HG03521 (cell line): ENCODE data around the gene TMEM165.
"Not testable (repeated sequence)": the region's sequence is repeated elsewhere in the genome, so short reads cannot be mapped to it uniquely, and the experiment has no call there.

Source experiments
- ATAC-seq: cut with Tn5 transposase; IDR thresholded peaks from one replicate; pipeline ENCODE4 v1.9.1; 2021; ENCODE audit warnings: mild to moderate bottlenecking, moderate library complexity; ENCODE audit not compliant: unreplicated experiment

TMEM165 gene

DNA sequence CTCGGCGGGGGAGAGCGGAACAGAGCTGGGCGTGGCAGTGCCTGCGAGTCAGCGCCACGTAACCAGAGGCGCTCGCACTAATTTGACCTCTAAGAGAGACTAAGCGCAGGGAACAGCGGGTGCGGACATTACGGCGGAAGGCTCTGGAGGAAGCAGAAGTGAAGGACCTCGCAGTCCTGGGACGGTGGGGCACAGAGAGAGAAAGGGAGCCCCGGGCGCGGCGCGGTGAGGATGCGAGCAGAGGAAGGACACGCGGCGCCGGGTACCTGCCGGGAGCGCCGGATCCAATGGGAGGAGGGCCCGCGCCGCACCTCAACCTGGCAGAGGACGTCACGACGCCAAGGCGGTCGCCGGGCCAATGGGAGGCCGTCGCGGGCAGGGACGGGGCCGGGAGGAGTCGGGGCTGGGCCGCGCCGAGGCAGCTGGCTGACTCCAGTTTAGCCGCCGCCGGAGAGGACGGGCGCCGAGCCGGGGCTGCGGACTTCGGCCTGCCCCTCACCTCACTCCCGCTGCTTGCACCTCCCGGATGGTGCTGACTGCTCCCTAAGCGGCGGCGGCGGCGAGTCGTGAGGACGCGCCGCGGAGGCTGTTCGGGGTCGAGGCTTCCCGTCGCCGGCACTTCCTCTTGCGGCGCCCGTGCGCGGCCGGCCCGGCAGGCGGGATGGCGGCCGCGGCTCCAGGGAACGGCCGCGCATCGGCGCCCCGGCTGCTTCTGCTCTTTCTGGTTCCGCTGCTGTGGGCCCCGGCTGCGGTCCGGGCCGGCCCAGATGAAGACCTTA lies at the start of gene TMEM165:
Gene TMEM165, plus strand, starts transcription at position 429 of the 779 bp plus-strand sequence. Its CDS starts 233 bp downstream, at position 662.
- ATAC-seq = peak; percentile 91

- ATAC-seq = peak; percentile 92
Measured at GRCh38 chr4:55345980-55346850, 49.5 kb upstream of the TMEM165 start, which contains the start of gene SRD5A3. Gene SRD5A3, plus strand, starts transcription at chr4:55346242. Its CDS starts 95 bp downstream, at chr4:55346337.

DNA sequence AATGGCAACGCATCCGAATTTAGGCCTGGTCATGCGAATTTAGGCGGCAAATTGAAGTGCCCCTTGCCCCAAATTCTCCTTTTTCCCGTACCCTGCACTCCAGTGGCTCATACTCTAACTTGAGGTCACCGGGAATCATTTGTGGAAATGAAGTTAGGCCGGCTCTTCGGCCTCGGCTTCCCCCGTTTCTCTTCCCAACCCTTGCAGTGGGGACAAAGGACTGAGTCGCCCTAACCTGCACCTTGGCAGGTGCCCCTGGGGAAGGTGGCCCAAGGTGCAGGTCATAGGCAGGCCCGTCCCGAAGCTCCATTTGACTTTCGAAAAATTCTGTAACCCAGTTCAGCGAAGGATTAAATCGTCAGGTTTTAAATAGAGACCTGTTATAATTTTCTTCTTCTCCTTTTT lies 48.9 kb upstream of the TMEM165 start:
- no peak for ATAC-seq

DNA sequence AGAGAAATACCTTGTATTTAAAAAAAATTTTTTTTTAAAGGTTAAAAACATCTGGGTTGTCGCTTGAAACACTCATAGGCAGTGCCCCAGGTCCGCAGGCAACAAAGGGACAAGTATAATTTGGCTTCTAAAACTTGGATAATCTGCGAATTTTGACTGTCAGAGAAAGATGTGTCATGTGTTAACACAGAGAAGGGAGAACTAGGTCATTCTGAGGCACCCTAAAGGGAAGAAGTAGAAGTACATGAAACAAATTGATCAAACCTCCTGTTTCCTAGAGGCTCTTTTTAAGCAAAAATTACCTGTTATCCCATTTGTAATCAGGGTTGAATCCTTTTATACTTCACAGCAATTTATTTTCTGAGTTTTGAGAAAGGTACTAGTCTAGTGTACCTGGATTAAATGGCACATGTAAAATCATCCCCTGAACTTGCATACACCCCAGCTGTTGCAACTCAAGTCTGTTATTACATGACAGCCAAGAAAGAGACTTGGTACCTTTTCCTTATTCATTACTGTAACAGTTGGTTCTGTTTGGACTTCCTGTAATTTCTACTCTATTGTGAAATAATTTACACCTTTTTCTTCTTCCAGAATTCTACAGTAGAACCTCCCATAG lies 48.0 kb upstream of the TMEM165 start:
- ATAC-seq = no peak

- no peak for ATAC-seq
Measured at GRCh38 chr4:55348466-55348865, 47.3 kb upstream of the TMEM165 start.

DNA sequence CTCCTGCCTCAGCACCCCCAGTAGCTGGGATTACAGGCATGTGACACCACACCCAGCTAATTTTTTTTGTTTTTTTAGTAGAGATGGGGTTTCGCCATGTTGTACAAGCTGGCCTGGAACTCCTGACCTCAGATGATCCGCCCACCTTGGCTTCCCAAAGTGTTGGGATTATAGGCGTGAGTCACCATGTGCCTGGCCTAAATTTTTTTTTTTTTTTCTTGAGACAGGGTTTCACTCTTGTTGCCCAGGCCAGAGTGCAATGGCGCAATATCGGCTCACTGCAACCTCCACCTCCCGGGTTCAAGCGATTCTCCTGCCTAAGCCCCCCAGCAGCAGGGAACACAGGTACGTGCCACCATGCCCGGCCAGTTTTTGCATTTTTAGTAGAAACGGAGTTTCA lies 44.9 kb upstream of the TMEM165 start:
- not testable (repeated sequence) for ATAC-seq

DNA sequence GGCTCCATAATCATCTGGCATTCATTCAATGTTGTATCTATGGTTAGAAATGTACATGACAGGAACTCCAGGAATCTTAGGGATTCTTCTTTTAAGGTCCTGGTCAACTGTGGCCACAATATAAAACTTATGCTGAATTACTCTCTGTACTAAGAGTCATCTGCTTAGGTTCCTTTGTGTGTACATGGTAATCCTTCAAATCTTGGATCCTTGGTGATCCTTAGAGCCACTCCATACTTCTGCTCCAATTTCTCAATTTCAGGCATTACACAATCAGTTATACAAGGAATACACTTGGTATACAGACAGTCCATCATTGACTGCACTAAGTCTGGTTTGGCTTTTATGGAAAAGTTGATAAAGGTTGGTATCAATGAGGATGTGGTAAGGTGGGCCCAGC lies 43.9 kb upstream of the TMEM165 start:
- ATAC-seq = no peak

DNA sequence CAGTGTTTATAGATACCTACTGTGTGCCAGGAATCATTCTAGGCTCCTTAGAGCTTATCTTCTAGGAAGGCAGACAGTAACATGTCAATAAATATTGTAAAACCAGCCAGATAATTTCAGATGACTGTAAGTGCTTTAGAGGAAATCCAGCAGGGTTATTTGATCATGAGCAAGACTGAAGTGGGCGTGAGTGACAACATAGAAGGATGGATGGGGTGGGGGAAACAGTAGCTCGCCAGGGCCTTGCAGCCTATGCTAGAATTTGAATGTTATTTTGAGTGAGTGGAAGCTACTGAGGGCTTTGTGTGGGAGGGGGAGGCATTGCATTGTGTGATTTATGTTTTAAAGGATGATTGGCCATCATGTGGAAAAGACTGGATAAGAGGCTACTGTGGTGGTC lies 43.0 kb upstream of the TMEM165 start:
- ATAC-seq = no peak

DNA sequence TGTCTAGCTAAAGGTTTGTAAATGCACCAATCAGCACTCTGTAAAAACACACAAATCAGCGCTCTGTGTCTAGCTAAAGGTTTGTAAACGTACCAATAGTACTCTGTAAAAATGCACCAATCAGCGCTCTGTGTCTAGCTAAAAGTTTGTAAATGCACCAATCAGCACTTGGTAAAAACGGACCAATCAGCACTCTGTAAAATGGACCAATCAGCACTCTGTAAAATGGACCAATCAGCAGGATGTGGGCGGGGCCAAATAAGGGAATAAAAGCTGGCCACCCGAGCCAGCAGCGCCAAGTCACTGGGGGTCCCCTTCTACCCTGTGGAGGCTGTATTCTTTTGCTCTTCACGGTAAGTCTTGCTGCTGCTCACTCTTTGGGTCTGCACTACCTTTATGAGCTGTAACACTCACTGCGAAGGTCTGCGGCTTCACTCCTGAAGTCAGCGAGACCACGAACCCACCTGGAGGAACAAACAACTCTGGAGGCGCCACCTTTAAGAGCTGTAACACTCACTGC lies 42.5 kb upstream of the TMEM165 start:
- ATAC-seq = not testable (repeated sequence)

GRCh38 chr4:55354648-55355047 lies 41.1 kb upstream of the TMEM165 start:
- no peak for ATAC-seq

GRCh38 chr4:55355555-55355954 lies 40.2 kb upstream of the TMEM165 start:
- no peak for ATAC-seq

- no peak for ATAC-seq
Measured at GRCh38 chr4:55356991-55357461, 38.7 kb upstream of the TMEM165 start.

- ATAC-seq = no peak
Measured at GRCh38 chr4:55358246-55358645, 37.5 kb upstream of the TMEM165 start.

DNA sequence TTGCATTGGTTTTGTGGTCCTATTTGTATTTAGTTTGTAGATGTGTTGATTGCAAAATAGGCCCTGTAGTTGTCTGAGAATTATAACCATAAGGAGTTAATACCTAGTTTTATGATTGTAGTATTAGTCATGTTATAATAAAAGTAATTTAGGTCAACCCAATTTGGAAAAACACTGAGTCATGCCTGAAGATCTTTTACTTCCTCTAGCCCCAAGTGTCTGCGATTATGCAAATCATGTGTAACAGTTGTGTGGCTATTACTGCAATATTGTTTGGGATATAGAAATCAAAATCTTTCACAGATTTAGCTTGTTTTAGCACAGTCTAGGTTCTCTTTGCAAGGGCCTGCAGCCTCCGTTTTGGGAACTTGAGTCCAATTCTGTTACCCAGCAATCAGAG lies 37.1 kb upstream of the TMEM165 start:
- no peak for ATAC-seq

DNA sequence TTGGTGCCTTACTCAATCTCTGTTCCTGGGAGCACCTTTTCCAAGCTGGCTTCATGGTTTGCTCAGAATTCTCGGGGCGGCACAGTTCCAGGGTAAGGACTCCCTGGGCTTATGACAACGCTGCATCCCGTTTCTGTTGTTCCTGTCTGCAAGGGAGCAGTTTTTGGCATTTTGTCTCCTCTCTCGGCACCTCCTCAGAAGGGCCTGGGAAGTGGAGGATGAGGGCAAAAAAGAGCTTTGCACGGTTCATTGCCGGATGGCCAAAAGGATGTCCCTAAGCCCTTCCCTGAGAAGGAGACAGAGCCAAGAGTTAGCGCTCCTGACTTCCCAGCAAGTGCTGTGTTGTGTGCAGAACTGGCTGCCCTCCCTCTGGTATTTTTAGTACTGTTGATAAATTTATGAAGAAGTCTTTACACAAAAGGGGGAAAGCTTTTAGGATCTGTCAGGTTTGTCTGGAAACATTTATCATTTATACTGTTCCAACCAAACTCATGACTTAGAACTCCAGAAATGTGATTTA lies 36.3 kb upstream of the TMEM165 start:
- no peak for ATAC-seq

DNA sequence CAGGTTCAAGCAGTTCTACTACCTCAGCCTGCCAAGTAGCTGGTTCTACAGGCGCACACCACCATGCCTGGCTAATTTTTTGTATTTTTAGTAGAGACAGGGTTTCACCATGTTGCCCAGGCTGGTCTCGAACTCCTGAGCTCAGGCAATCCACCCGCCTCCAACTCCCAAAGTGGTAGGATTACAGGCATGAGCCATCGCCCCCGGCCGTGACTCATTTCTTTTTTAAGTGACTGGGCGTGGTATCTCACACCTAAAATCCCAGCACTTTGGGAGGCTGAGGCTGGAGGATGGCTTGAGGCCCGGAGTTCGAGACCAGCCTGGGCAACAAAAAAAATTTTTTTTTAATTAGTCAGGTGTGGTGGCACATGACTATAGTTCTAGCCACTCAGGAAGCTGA lies 32.8 kb upstream of the TMEM165 start:
- ATAC-seq = not testable (repeated sequence)

GRCh38 chr4:55363691-55364351 lies 31.9 kb upstream of the TMEM165 start:
- ATAC-seq = no peak

GRCh38 chr4:55364691-55365344 lies 30.9 kb upstream of the TMEM165 start:
- no peak for ATAC-seq

- no peak for ATAC-seq
Measured at GRCh38 chr4:55365345-55365728, 30.4 kb upstream of the TMEM165 start.

GRCh38 chr4:55366621-55367020 lies 29.1 kb upstream of the TMEM165 start:
- ATAC-seq = no peak
